NCI-H345 treated with DMSO at 0.1 percent for 48 hours (cell line): ENCODE measurements around the gene FHIT.

ENCODE experiments used
- DNase-seq: peaks from one replicate; lab custom pipeline; 2025; ENCODE audit not compliant: unreplicated experiment; lab: John Stamatoyannopoulos, UW

Gene FHIT

GRCh38 chr3:60309539-60310268, 941.5 kb downstream of the FHIT start:
- DNase-seq: no peak

GRCh38 chr3:60308808-60309207, 942.4 kb downstream of the FHIT start:
- DNase-seq: no peak

- no peak for DNase-seq
Observed at GRCh38 chr3:60307562-60308199, 943.6 kb downstream of the FHIT start.

- DNase-seq: no peak
Observed at GRCh38 chr3:60304112-60304511, 947.1 kb downstream of the FHIT start.

DNA sequence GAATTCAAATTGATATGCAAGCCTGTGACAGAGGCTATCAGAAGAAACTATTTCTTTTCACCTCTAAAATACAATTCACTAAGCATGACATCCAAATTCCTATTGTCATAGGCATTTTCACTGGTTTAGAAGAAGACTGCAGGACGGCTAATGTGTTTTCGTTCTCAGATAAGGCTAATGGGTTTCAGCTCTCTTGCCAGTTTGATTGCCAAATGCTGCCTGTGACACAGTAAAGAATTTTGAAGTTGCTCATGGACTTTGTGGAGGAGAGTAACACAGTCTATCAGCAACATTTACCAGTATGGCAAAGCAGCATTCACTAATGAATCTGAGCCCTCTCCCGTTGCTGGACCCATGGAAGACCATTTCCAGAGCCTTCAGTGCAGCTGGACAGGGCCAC, 948.1 kb downstream of the FHIT start:
- DNase-seq: no peak

- DNase-seq: no peak
Observed at GRCh38 chr3:60301142-60301541, 950.1 kb downstream of the FHIT start.

DNA sequence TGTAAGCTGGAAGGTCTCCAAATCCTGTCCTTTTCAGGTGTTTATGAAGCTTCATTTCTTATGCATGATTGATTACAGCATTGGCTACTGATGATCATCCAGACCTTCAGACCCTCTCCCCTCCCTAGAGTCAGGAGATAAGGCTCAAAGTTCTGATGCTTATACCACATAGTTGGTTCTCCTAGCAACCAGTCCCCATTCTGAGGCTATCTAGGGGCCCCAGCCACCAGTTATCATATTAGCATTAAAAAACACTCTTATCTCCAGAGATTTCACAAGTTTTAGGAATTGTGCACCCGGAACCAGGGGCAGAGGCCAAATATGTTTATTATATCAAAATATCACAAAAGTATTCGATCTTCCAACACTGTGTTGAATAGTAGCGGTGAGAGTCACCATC, 953.1 kb downstream of the FHIT start:
- DNase-seq: no peak

DNA sequence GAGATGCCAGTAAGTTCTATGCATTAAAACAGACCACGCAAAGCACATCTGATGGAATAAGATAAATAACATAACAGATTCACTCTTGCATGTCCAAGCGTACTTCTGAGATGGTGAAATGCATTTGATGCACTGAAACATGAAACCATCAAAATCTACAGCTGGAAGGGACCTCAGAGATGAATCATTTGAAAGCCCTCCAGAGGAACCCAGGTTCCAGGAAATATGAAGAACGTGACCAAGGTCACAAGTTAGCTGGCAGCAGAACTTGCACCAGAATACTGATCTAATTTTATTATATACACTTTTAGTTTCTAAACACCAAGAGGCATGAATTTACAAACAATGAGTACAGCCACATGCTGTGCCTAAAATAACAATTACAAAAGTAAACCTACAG, 957.1 kb downstream of the FHIT start:
- DNase-seq: no peak

DNA sequence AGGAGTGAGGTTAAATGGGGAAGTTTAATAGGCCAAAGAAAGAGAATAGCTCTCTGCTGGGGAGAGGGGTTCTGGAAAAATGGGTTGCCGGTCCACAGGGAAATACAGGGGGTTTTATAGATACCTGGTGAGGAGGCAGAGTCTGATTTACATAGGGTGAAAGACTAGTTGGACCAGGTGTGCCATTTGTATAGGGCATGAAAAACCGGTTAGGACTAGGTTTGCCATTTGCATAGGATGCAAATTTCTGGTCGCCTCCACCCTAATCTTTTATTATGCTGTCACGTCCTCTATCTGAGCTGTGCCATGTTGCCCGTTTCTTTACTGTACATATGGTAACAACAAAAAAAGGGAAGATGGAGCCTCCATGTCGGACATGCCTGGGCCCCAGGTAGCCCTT, 960.1 kb downstream of the FHIT start:
- DNase-seq: no peak

DNA sequence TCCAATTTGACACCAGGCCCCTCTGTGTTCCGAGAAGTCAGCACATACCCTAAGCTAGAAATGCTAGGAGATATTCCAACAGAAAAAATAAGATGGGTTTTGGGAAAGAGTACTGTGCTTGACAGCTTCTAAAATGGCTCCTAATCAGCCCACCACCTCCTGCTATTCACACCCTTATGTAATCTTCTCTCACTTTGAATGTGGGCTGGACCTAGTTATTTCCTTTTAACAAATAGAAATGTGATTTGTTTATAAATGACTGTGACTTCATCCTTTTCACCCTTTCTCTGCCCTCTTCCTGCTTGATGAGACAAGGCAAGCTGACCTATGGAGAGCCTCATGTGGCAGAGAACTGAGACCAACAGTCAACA, 961.1 kb downstream of the FHIT start:
- DNase-seq: no peak

DNA sequence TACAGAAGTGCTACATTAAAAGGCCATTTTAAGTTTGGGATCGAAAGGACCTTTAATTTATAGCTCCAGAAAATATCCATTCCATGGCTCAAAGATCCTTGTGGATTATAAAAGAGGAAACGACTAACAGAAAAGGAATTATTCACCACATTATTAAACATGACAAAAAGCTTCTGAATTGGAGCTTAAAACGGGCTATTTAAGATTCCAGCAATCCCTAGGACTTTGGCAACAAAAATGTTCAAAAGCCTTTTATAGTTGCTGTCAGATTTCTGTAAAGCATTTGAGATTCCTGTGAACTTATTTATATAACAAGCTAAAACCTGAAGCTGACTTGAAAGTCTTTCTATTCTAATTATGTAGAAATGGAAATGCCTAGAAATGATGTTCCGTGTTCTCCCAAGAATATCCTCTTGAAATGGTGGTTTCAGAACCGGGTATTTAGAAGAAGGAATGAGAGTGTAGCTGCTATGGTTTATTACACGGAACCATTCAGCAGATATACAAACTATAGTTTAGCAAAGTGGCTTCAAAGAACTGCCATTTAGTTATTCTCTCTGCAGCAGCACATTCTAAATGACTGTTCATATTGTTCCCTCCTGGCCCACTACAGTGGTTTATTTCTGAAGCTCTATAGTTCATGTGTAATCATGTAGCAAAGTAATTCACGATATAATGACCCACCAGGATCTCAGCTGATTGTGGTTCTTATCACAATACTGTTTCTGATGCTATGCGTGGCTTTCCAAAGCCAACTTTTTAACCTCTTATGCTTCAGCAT, 961.7 kb downstream of the FHIT start:
- DNase-seq: no peak

GRCh38 chr3:60282866-60283265, 968.4 kb downstream of the FHIT start:
- no peak for DNase-seq

- DNase-seq: no peak
Observed at GRCh38 chr3:60281970-60282369, 969.3 kb downstream of the FHIT start.

GRCh38 chr3:60277361-60277800, 973.9 kb downstream of the FHIT start:
- no peak for DNase-seq

GRCh38 chr3:60276615-60277014, 974.6 kb downstream of the FHIT start:
- no peak for DNase-seq

DNA sequence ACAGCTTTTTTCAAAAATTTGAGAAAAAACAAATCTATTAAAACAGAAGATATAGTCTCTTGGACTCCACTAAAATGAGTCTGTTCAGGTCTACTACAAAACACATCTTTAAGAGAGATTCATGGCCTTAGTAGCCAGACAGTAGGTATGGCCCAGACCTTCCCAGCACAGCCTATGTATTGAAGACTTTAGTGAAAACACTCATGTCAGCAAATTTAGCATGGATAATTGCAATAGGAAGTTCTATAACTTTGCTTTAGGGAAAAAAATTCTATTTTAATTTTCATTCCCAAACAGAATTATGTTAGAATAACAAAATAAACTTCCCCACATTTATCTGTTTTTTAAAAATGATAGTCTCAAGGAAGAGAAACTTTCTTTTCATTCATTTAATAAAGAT, 976.6 kb downstream of the FHIT start:
- no peak for DNase-seq

DNA sequence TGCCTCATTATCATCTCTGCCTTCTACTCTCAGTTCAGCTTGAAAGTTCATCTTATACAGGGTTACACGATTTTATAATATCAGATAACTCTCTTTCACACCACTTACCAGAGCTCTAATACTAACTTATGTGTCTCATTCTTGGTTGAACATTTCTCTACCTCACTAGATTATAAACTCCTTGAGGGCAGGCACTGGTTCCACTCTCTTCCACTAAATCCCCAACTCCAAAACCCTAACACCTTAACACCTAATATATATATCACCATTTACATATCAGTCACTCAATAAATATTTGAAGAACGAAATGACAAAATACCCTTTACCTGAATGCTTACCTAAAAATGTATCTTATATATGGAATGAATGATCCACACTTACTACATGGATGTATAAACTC, 977.2 kb downstream of the FHIT start:
- no peak for DNase-seq

- DNase-seq: no peak
Observed at GRCh38 chr3:60269829-60270266, 981.4 kb downstream of the FHIT start.

GRCh38 chr3:60269377-60269776, 981.9 kb downstream of the FHIT start:
- DNase-seq: no peak

GRCh38 chr3:60268123-60268522, 983.1 kb downstream of the FHIT start:
- no peak for DNase-seq

GRCh38 chr3:60266444-60266843, 984.8 kb downstream of the FHIT start:
- no peak for DNase-seq

DNA sequence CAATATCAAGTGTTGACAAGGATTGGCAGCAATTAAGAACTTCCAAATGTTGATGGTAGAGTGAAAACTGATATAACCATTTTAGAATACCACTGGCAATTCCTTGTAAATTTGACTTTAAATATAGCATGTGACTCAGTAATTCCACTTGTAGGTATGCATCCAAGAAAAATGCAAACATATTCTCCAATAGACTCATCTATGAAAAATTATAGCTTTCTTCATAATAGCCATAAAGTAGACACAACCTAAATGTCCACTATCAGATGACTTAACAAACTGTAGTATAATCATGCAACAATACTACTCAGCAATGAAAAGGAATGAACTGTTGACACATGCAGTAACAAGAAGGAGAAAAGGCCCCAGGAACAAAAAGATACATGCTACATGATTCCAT, 988.1 kb downstream of the FHIT start:
- no peak for DNase-seq
